NOMO-1 treated with DMSO at 0.1 percent for 48 hours (cell line): ENCODE data around the gene FTL.

Source experiments
- DNase-seq: peaks from one replicate; lab custom pipeline; 2025; ENCODE audit not compliant: unreplicated experiment; lab: John Stamatoyannopoulos, UW

The FTL gene

DNA sequence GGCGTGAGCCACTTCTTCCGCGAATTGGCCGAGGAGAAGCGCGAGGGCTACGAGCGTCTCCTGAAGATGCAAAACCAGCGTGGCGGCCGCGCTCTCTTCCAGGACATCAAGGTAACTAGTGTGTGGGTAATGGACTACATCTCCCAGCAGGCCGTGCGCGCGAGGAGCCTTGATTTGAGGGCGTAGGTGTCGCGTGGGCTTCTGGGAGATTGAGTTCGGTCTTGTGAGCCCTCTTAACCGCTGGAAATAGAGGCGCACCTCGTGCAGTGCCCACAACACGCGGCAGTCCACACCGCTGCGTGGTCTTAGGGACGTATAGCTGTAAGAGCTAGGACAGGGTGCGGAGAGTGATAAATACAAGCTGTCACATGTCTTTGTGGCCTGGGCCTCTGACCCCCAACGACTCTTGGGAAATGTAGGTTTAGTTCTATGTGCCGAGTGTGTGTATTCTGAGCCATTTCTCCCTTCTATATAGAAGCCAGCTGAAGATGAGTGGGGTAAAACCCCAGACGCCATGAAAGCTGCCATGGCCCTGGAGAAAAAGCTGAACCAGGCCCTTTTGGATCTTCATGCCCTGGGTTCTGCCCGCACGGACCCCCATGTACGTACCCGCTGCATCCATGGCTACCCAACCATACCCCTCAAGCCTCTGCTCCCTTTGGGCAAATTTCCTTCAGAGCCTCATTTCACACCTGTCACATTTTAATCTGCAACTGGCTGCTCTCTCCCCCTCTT is 864 bp downstream of the FTL start:
- peak; percentile 69 for DNase-seq

DNA sequence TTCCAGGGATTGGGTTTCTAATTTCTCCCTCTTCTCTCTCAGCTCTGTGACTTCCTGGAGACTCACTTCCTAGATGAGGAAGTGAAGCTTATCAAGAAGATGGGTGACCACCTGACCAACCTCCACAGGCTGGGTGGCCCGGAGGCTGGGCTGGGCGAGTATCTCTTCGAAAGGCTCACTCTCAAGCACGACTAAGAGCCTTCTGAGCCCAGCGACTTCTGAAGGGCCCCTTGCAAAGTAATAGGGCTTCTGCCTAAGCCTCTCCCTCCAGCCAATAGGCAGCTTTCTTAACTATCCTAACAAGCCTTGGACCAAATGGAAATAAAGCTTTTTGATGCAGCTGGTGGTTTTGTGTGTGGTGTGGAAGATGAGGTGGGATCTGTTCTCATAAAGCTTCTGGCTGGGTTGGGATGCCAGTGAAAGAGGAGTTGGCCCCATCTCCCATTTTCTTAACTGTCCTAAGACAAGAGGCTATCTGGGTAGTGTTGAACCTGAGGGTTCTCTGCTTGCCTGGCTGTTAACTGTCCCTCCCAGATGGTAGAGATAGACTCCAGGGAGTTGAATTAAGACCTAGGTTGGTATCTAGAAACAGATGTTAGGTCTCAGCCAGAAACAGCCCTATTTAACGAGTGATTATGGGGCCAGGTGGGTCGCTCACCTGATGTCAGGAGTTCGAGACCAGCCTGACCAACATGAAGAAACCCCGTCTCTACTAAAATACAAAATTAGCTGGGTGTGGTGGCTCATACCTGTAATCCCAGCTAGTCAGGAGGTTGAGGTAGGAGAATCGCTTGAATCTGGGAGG is 1.6 kb downstream of the FTL start:
- DNase-seq = peak; percentile 34

- peak; percentile 95 for DNase-seq
Observed at GRCh38 chr19:48967346-48968178, 2.5 kb downstream of the FTL start.

DNA sequence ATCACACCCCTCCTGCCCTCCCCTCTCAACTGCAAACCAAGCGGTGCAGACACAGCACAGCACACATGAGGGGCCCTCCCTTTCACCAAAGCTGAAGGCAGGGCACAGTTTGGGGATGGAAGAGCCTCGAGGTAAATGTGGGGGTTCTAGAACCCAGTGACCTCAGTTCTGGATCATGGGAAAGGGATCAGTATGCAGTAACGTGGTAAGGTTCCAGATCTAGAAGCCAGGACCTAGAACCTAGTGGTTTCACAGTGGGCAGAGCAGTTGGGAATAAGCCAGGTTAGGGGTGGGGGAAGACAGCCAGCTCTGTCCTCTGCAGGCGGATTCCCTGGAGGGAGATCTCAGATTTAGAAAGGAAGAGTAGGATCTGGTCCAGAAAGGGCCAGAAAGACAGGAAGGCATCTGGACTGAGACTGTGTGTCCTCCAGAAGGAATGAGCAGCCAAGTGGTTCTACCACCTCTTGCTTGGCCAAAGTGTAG is 3.1 kb downstream of the FTL start:
- DNase-seq = no peak

- DNase-seq = no peak
Observed at GRCh38 chr19:48968813-48969218, 3.7 kb downstream of the FTL start.

DNA sequence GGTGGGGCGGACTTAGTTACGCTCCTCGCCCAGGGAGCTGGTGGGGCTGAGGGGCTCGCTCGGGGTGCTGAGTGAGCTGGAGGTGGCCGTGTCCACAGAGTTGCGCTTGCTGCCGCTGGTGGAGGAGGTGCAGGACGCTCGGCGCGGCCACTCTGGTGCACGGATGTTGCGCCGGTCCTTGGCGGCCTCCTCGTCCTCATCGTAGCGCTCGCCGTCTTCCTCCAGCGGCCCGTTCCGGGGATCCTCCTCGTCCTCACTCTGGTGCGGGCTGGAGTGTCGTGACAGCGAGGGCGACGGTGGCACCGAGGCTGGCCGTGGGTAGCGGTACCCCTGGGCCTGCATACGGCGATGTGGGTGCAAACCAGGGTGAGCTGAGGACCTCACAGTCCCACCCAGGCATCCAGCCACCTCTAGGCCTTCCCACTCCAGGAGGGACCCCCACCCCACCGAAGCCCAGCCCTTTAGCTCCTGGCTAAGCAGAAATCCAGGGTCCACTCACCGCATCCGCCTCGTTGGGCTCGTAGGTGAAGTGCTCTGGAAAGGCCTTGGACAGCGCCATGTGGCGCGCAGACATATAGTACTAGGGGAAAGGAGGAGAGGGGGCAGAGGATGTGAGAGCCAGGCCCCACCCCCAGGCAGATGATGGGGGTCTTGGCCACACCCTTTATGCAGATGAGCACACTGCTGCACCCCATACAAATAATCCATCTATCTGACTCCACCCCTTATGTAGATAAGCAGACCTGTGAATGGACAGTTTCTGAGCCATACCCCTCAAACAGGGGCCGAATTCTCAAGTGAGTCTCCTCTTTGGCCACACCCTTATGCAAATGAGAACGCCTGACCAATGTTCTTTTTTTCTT is 4.4 kb downstream of the FTL start:
- peak; percentile 9 for DNase-seq

DNA sequence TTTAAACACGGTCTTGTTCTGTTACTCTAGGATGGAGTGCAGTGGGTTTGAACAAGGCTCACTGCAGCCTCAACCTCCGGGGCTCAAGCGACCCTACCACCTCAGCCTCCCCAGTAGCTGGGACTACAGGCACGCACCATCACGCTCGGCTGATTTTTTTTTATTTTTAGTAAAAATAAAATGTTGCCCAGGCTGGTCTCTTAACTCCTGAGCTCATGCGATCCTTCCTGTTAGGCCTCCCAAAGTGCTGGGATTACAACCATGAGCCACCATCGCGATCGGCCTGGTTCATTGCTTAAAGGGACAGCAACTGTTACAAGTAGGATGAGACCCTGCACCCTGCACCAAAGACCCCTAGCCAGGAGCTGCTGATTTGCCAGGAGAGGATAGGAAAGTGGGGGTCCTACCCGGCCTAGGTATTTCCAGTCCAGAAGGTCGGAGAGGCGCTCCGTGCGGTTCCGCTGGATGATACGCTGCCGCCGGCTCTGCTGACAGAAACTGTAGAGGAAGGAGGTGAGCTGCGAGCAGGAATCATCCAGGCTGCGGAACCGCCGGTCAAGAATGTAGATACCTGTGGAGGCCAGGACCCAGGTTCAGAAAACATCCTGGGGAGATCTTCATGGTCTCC is 5.1 kb downstream of the FTL start:
- DNase-seq = no peak

DNA sequence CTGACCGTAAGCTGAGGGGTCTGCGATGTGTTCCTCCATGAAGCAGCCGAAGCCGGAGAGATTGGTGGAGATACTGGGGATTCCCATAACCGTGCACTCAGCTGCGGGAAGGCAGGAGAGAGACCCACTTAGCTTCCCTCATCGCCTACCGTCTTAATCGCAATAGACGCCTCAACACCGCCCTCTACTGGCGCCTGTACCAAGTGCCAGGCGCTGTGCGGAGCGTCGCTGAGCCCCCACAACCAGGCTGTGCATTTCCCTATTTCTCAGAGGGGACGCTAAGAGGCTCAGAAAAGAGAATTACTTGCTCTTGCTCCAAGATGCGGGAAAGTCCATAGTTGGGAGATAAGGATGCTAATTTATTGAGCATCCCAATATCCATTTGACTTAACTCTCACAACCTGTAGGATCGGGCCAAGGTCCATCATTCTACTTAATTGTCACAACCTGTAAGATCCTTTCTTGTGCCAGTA is 5.8 kb downstream of the FTL start:
- peak; percentile 81 for DNase-seq

- DNase-seq = peak; percentile 8
Observed at GRCh38 chr19:48975947-48976847, 11.1 kb downstream of the FTL start.

- DNase-seq = no peak
Observed at GRCh38 chr19:48977061-48977460, 12.0 kb downstream of the FTL start.

GRCh38 chr19:48982280-48982679 is 17.2 kb downstream of the FTL start:
- DNase-seq = no peak

DNA sequence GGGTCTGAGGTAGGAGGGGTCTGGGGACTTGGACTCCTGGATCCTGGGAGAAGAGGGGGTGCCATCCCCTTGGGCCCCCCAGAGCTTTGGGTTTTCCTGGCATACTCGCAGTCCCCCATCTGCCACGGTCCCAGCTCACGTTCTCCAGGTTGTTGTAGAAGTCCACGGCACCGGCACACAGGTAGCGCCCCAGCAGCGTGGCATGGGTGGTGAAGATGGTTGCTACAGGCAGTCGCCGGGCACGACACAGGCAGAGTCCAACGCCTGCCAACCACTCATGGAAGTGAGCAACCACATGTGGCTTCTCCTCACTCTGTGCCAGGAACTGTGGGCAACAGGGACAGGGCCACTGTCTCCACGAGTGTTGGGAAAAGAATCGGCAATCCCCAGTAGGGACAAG is 20.6 kb downstream of the FTL start:
- DNase-seq = no peak

DNA sequence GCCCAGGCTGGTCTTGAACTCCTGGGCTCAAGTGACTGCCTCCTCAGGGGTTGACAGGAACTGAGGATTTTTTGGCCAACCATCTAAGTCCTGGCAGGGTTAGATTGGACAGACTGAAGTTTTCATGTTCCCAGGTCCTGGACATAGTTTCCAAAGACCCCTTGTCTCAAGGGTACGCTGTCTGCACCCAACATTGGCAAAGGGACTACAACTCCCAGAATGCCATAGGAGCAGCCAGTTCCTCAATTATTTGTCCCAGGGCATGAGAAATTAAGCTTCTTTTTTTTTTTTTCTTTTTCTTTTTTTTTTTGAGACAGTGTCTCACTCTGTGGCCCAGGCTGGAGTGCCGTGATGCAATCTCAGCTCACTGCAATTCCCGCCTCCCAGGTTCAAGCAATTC is 21.1 kb downstream of the FTL start:
- DNase-seq = no peak

DNA sequence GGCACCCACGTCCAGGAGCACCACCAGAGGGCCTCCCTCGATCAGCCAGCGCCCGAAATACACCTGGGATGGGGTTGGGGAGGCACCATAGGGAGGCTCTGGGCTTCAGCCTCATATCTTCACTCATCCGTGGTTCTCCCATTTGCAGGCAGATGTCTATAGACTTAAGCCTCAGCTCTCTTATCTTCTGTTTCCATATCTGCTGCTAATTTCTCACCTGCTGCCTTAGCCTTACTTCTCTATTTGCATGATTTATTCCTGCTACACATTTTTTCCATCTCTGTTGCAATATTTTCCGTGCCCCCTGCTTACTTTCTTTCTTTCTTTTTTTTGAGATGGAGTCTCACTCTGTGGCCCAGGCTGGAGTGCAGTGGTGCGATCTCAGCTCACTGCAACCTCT is 22.2 kb downstream of the FTL start:
- no peak for DNase-seq

- DNase-seq = no peak
Observed at GRCh38 chr19:48988286-48988685, 23.2 kb downstream of the FTL start.

DNA sequence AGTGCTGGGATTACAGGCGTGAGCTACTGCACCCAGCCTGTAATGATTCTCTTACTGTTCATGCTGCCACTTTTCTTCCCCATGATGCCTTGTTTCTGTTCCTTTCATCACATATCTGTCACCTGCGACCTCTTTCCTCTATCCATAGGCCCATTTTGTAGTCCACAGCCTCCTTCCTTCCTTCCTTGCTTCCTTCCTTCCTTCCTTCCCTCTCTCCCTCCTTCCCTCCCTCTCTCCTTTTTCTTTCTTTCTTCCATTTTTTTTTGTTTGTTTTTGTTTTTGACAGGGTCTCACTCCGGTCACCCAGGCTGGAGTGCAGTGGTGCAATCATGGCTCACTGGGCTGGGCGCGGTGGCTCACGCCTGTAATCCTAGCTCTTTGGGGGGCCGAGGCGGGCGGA is 23.8 kb downstream of the FTL start:
- DNase-seq = no peak

- DNase-seq = no peak
Observed at GRCh38 chr19:48989701-48990291, 24.7 kb downstream of the FTL start.

GRCh38 chr19:48990400-48990799 is 25.3 kb downstream of the FTL start:
- no peak for DNase-seq
